Erythroblast (primary cell): ENCODE data around the gene RFTN2.
"Not testable (repeated sequence)": the region's sequence is repeated elsewhere in the genome, so short reads cannot be mapped to it uniquely, and the experiment has no call there.

ENCODE experiments used
- GATA1 ChIP-seq: IDR thresholded peaks from 2 replicates; pipeline ENCODE4 v1.6.1; 2011; ENCODE audit warnings: low read depth, mild to moderate bottlenecking, control low read depth, low read length, moderate library complexity
- POLR2A ChIP-seq: IDR thresholded peaks from 2 replicates; pipeline ENCODE4 v1.6.1; 2011; ENCODE audit warnings: mild to moderate bottlenecking, low read length

DNA sequence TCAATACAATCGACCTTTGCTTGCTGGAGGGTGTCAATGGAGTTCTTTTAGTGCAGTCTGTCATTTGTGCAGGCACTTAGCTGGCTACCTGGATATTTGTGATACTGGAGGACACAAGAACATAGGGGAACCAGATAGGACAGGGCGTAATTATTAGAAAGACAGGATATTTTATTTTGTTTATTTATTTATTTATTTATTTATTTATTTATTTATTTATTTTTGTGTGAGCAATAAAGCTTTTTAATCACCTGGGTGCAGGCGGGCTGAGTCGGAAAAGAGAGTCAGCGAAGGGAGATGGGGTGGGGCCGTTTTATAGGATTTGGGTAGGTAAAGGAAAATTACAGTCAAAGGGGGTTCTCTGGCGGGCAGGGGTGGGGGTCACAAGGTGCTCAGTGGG, 33.8 kb upstream of the RFTN2 start:
- not testable (repeated sequence) for TF ChIP-seq POLR2A, GATA1
